ENCODE measurements around the gene KCNN3. TPM values are rescaled to one million over a fixed set of nuclear protein-coding genes. Genes with fewer than 3 reads are reported as not detected.

The KCNN3 gene
- total RNA-seq, 2 experiments from 2014 or later, result not detected

DNA sequence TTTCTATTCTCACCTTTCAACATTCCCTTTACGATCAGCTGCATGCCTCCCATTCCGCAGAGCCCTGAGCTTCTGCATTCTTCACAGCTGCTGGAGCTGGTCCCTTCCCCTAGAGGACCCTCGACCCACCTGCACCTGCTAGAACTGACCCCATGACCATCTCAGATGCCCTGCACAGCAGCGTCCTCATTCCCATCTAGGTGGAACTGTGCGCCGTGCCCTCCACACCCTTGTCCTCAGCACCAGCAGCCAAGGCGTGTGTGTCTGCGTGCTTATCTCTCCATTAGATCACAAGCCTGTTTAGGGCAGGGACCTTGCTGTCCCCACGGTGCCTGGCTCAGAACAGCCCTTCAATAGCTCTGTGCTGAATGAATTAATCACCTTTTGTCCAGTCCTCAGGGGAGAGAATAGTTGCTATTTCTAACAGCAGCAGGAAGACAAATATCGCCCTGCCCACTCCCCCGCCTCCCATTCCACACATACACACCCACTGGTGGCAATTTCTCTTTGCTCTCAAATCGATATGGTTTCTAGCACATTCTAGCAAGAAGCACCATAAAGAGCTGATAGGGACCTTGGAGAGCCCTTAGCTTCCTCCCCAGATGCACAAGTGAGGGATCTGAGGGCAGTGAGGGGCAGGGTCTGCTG is 61.7 kb downstream of the KCNN3 start:
- H3K4me1 Mint-ChIP-seq (ENCODE audit: low read depth), result peaks cover 13% of the 10 kb centered on the region
- ChIA-PET CTCF (interaction anchor here (0.7 to 4.0 kb wide), 3 partner anchors 17 to 71 kb away, joined by 3 to 17 read pairs (median 4); no protein-coding TSS in a partner anchor), POLR2A (no interaction called here)

DNA sequence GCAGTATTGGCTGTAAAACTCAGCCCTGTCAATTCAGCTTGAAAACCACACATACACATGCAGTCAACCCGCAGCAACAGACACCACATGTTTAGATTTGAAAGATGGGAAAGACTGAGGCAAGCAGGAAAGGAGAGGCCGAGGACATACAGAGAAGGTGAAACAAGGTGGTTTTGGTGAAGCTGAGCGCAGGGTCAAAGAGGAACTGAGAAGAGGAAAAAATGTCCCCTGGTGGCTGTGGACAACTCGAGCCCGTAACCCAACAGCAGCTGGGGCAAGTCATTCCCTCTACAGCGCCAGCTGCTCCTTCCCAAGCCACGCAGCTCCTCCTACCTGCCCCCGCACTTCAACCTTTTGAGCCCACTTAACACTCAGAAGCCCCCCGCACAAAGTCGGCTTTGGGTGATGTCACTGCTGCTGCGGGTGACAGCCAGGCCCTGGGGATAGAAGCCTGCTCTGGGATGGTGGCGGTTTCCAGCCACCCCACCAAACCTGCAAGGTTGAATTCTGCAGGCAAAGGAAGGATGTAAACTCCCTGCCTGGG is 63.0 kb downstream of the KCNN3 start:
- no peak for DNase-seq
- no peak for ATAC-seq

More for the DNA sequence above, 61.7 kb downstream of the KCNN3 start:
- H3K36me3 Mint-ChIP-seq (ENCODE audit: low read depth), result no peaks in the 10 kb centered on the region
- no peak for DNase-seq
- no peak overlapping the region for H3K27ac Mint-ChIP-seq
- no peak overlapping the region for H3K4me3 Mint-ChIP-seq
- H3K9me3 Mint-ChIP-seq (ENCODE audit: insufficient read depth), result no peaks in the 10 kb centered on the region
- H3K27me3 Mint-ChIP-seq (ENCODE audit: low read depth), result peaks cover 16% of the 10 kb centered on the region
- ATAC-seq, result no peak

DNA sequence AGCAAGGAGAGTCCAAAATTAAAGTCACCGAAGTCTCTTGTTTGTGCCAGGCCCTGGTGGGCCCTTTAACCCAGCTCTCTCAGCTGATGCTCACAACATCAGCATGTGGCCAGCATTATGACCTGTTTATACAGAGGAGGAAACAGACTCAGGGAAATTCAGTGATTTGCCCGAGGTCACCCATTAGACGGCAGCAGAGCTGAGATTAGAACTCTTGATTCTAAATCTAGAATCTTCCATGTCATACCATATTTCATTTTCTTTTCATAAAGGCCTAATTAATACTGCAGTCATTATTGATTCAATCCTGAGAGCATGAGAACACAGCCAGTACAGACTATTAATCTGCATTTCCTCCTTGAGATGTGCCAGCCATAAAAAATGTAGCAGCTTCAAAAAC is 63.7 kb downstream of the KCNN3 start:
- Mint-ChIP-seq H3K27me3 (ENCODE audit: low read depth) (peaks cover 16% of the 10 kb centered on the region), H3K36me3 (ENCODE audit: low read depth) (no peaks in the 10 kb centered on the region), H3K4me3 (no peak overlapping the region), H3K4me1 (ENCODE audit: low read depth) (peaks cover 13% of the 10 kb centered on the region), H3K27ac (no peak overlapping the region), H3K9me3 (ENCODE audit: insufficient read depth) (no peaks in the 10 kb centered on the region)
- ATAC-seq, result no peak
- CTCF ChIA-PET, result interaction anchor here (1.0 to 1.6 kb wide), 4 partner anchors 13 to 327 kb away, joined by 3 to 8 read pairs (median 4); no protein-coding TSS in a partner anchor
- POLR2A ChIA-PET, result no interaction called here
- DNase-seq, result no peak

More for the DNA sequence above, 63.0 kb downstream of the KCNN3 start:
- Mint-ChIP-seq H3K36me3 (ENCODE audit: low read depth) (no peaks in the 10 kb centered on the region), H3K4me3 (no peak overlapping the region), H3K27me3 (ENCODE audit: low read depth) (peaks cover 16% of the 10 kb centered on the region), H3K27ac (no peak overlapping the region), H3K4me1 (ENCODE audit: low read depth) (peaks cover 13% of the 10 kb centered on the region), H3K9me3 (ENCODE audit: insufficient read depth) (no peaks in the 10 kb centered on the region)
- POLR2A ChIA-PET, result no interaction called here
- CTCF ChIA-PET, result interaction anchor here (1.3 to 4.0 kb wide), 4 partner anchors 12 to 248 kb away, joined by 4 to 17 read pairs (median 6); no protein-coding TSS in a partner anchor

- POLR2A ChIA-PET, result no interaction called here
- no peak for DNase-seq
- Mint-ChIP-seq H3K36me3 (ENCODE audit: low read depth) (no peaks in the 10 kb centered on the region), H3K9me3 (ENCODE audit: insufficient read depth) (no peaks in the 10 kb centered on the region), H3K4me3 (no peak overlapping the region), H3K27ac (no peak overlapping the region), H3K27me3 (ENCODE audit: low read depth) (peaks cover 14% of the 10 kb centered on the region), H3K4me1 (ENCODE audit: low read depth) (peaks cover 2% of the 10 kb centered on the region)
- ATAC-seq, result no peak
- CTCF ChIA-PET, result interaction anchor here (2.2 kb wide), 1 partner anchor 12 kb away, joined by 12 read pairs; no protein-coding TSS in a partner anchor
Measured at GRCh38 chr1:154802982-154803920, 66.8 kb downstream of the KCNN3 start.

- DNase-seq, result no peak
- ChIA-PET POLR2A (no interaction called here), CTCF (interaction anchor here (1.0 to 2.2 kb wide), 3 partner anchors 11 to 132 kb away, joined by 3 to 12 read pairs (median 4); no protein-coding TSS in a partner anchor)
- peaks cover 12% of the 10 kb centered on the region for H3K27me3 Mint-ChIP-seq (ENCODE audit: low read depth)
- no peaks in the 10 kb centered on the region for H3K9me3 Mint-ChIP-seq (ENCODE audit: insufficient read depth)
- H3K4me1 Mint-ChIP-seq (ENCODE audit: low read depth), result peaks cover 2% of the 10 kb centered on the region
- H3K27ac Mint-ChIP-seq, result no peak overlapping the region
- H3K36me3 Mint-ChIP-seq (ENCODE audit: low read depth), result no peaks in the 10 kb centered on the region
- ATAC-seq, result no peak
- H3K4me3 Mint-ChIP-seq, result no peak overlapping the region
Measured at GRCh38 chr1:154802336-154802969, 67.6 kb downstream of the KCNN3 start.

DNA sequence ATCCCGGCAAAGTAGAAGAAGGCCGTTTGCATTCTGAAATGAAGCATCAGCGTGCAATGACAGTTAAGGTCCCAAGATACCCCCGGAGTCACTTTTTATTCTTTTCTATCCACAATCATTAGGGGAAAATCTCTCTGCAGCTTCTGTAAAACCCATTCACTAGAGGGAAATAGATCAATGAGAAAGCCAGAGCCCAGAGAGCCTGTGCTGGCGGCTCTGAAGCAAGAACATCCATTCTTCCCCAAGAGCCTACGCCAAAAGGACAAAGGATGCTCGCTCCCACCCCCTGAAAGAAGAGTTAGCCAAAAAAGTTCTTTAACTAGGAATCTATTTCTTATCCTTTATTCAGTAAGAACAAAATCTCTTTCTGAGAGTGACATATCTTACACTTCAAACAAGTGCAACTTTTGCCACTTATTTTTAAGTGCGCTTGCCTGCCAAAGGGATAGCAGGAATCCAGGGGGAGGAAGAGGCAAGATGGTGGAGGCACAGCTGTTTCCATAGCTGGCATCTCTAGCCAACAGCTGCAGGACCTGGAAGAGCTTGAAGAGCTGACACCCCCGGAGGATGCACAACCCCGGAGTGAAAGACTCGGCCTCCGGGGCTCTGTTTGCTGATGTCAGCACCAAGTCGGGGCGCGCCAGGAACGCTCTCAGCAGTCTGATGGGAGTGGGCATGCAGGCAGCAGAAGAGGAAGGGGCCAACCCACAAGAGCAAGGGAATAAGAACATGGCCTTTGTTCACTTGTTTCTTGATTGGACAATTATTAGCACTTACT is 68.7 kb downstream of the KCNN3 start:
- Mint-ChIP-seq H3K27me3 (ENCODE audit: low read depth) (peaks cover 9% of the 10 kb centered on the region), H3K9me3 (ENCODE audit: insufficient read depth) (no peaks in the 10 kb centered on the region), H3K4me1 (ENCODE audit: low read depth) (peaks cover 2% of the 10 kb centered on the region), H3K4me3 (no peak overlapping the region), H3K27ac (no peak overlapping the region), H3K36me3 (ENCODE audit: low read depth) (no peaks in the 10 kb centered on the region)
- DNase-seq (no peak), ATAC-seq (no peak)
- ChIA-PET CTCF (interaction anchor here (1.0 to 1.1 kb wide), 2 partner anchors 53 to 131 kb away, joined by 3 to 4 read pairs; no protein-coding TSS in a partner anchor), POLR2A (no interaction called here)

GRCh38 chr1:154799188-154799587 is 70.9 kb downstream of the KCNN3 start:
- ATAC-seq (no peak), DNase-seq (no peak)
- no peaks in the 10 kb centered on the region for H3K4me1 Mint-ChIP-seq (ENCODE audit: low read depth)
- no peaks in the 10 kb centered on the region for H3K9me3 Mint-ChIP-seq (ENCODE audit: insufficient read depth)
- CTCF ChIA-PET, result no interaction called here
- H3K27ac Mint-ChIP-seq, result no peak overlapping the region
- no peaks in the 10 kb centered on the region for H3K36me3 Mint-ChIP-seq (ENCODE audit: low read depth)
- POLR2A ChIA-PET, result no interaction called here
- peaks cover 6% of the 10 kb centered on the region for H3K27me3 Mint-ChIP-seq (ENCODE audit: low read depth)
- no peak overlapping the region for H3K4me3 Mint-ChIP-seq

DNA sequence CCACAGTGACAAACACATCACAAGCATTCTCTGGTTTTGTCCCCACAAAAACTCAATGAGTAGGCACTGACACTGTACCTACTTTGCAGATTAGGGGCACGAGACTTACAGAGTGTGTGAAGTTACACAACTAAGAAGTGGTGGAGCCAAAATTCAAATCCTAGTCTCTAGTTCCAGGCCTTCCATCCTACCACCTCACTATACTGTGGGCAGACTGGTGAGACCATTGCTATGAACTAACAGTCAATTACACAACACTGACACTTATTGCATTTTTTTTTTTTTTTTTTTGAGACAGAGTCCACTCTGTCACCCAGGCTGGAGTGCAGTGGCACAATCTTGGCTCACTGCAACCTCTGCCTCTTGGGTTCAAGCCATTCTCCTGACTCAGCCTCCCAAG is 71.4 kb downstream of the KCNN3 start:
- peaks cover 12% of the 10 kb centered on the region for H3K27me3 Mint-ChIP-seq (ENCODE audit: low read depth)
- H3K9me3 Mint-ChIP-seq (ENCODE audit: insufficient read depth), result no peaks in the 10 kb centered on the region
- no peak overlapping the region for H3K27ac Mint-ChIP-seq
- CTCF ChIA-PET, result no interaction called here
- POLR2A ChIA-PET, result no interaction called here
- peaks cover 4% of the 10 kb centered on the region for H3K4me1 Mint-ChIP-seq (ENCODE audit: low read depth)
- no peak for ATAC-seq
- no peaks in the 10 kb centered on the region for H3K36me3 Mint-ChIP-seq (ENCODE audit: low read depth)
- H3K4me3 Mint-ChIP-seq, result no peak overlapping the region
- no peak for DNase-seq

DNA sequence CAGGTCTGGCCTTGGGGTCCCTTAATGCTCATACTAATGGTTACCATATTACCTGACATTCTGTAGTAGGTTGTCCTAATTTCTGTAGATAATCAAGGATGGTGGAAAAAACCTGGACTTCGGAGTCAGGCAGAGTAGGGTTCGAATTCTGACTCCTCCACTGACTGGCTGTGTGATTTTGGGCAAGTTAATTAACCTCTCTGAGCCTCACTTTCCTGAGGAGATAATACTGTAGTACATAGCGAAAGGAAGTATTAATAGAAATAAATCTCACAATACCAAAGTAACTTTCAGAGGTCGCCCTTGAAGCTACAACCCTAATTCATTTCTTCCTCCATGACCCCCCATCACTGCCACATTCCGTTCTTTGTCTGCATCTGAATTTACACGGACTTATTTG is 72.9 kb downstream of the KCNN3 start:
- H3K9me3 Mint-ChIP-seq (ENCODE audit: insufficient read depth), result no peaks in the 10 kb centered on the region
- ATAC-seq, result no peak
- peaks cover 13% of the 10 kb centered on the region for H3K4me1 Mint-ChIP-seq (ENCODE audit: low read depth)
- no peak for DNase-seq
- CTCF ChIA-PET, result interaction anchor here (1.1 kb wide), 1 partner anchor 238 kb away, joined by 4 read pairs; no protein-coding TSS in a partner anchor
- peaks cover 17% of the 10 kb centered on the region for H3K27me3 Mint-ChIP-seq (ENCODE audit: low read depth)
- no peak overlapping the region for H3K27ac Mint-ChIP-seq
- POLR2A ChIA-PET, result no interaction called here
- H3K4me3 Mint-ChIP-seq, result no peak overlapping the region
- no peaks in the 10 kb centered on the region for H3K36me3 Mint-ChIP-seq (ENCODE audit: low read depth)

DNA sequence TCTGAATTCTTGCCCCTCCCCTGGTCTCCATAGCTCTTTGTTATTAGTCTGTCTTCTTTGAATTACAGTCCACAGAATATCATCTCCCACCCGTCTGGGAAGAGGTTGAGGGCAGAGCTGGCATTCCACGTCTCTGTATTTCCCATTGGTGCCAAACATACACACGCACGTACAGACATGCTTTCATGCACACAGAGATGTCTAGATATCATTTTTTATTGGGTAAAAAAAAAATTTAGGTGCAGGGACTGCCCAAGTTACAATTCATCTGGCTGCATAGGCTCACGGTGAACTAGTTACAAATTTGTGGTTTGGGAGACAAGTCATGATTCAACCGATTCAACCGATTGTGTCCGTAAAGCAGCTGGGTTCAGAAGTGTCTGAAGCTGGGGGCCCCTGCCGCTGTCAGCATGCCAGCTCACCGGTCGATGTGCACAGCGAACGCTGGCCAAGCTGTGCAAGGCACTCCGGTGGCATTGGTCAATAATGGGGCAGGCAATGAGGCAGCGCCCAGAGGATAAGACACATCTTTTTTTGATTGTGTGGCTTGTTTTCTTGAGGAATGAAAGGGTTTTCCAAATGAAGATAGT is 73.7 kb downstream of the KCNN3 start:
- no peak for DNase-seq
- ChIA-PET POLR2A (no interaction called here), CTCF (interaction anchor here (1.1 to 1.3 kb wide), 3 partner anchors 23 to 237 kb away, joined by 4 to 5 read pairs (median 4); no protein-coding TSS in a partner anchor)
- Mint-ChIP-seq H3K4me1 (ENCODE audit: low read depth) (peaks cover 21% of the 10 kb centered on the region), H3K9me3 (ENCODE audit: insufficient read depth) (no peaks in the 10 kb centered on the region), H3K27ac (no peak overlapping the region), H3K27me3 (ENCODE audit: low read depth) (peaks cover 17% of the 10 kb centered on the region), H3K36me3 (ENCODE audit: low read depth) (no peaks in the 10 kb centered on the region), H3K4me3 (no peak overlapping the region)
- no peak for ATAC-seq

Measured in activated CD8-positive, alpha-beta T cell treated with anti-CD3 and anti-CD28 coated beads, Interleukin-2, amount 10 ng/mL, durations not matched to agents 7 days and 5 days (primary cell).